Activated CD4-positive, alpha-beta T cell treated with anti-CD3 and anti-CD28 coated beads for 36 hours (primary cell): ENCODE measurements around the gene TMEM51. TPM values are rescaled to one million over a fixed set of nuclear protein-coding genes. Genes with fewer than 3 reads are reported as not detected.

Experiments used
- ATAC-seq: fragments of 200-7000 bp; cut with Tn5 transposase; one replicate; pipeline ENCODE4 v1.10.0; 2021; ENCODE audit warnings: mild to moderate bottlenecking, moderate library complexity
- CTCF ChIA-PET: fragments of 350-600 bp; sonication (Branson Sonifier 250); formaldehyde crosslinking; loops from one replicate; lab custom pipeline; 2021; ENCODE audit warnings: antibody characterized with exemption; lab: Charles Lee
- POLR2A ChIA-PET: fragments of 350-600 bp; sonication (Branson Sonifier 250); formaldehyde crosslinking; loops from one replicate; lab custom pipeline; 2021; ENCODE audit warnings: antibody characterized with exemption, inconsistent platforms; lab: Charles Lee
- DNase-seq: peaks from one replicate; pipeline ENCODE4 v3.0.0-alpha.2; 2020
- H3K27ac Mint-ChIP-seq: one replicate; pipeline ENCODE4 v1.8.0; 2021; ENCODE audit warnings: mixed read lengths
- H3K27me3 Mint-ChIP-seq: one replicate; pipeline ENCODE4 v1.8.0; 2021; ENCODE audit warnings: mixed read lengths
- H3K36me3 Mint-ChIP-seq: one replicate; pipeline ENCODE4 v1.8.0; 2021; ENCODE audit warnings: low read depth, mixed read lengths
- H3K4me1 Mint-ChIP-seq: one replicate; pipeline ENCODE4 v1.8.0; 2021; ENCODE audit warnings: mixed read lengths
- H3K4me3 Mint-ChIP-seq: one replicate; pipeline ENCODE4 v1.8.0; 2021; ENCODE audit warnings: mild to moderate bottlenecking, moderate library complexity, mixed read lengths
- H3K9me3 Mint-ChIP-seq: one replicate; pipeline ENCODE4 v1.8.0; 2021; ENCODE audit warnings: low read depth, mixed read lengths
- intact Hi-C, 2 experiments: fragments of 100-400 bp; cut with DNase I in 1 of 2; cut with micrococcal nuclease in 1 of 2; formaldehyde crosslinking; loops; one replicate each; pipeline versions ENCODE4 v1.14.2 to v1.15.1; 2022 to 2024; cut with DNase I, micrococcal nuclease
- total RNA-seq, 2 experiments: library from RNA; stranded (reverse); gene quantifications; one replicate each; pipeline ENCODE4 v1.2.3, GENCODE V29; 2021

TMEM51 gene
- total RNA-seq, 2 experiments from 2014 or later = 0.11 TPM; not detected in 1

DNA sequence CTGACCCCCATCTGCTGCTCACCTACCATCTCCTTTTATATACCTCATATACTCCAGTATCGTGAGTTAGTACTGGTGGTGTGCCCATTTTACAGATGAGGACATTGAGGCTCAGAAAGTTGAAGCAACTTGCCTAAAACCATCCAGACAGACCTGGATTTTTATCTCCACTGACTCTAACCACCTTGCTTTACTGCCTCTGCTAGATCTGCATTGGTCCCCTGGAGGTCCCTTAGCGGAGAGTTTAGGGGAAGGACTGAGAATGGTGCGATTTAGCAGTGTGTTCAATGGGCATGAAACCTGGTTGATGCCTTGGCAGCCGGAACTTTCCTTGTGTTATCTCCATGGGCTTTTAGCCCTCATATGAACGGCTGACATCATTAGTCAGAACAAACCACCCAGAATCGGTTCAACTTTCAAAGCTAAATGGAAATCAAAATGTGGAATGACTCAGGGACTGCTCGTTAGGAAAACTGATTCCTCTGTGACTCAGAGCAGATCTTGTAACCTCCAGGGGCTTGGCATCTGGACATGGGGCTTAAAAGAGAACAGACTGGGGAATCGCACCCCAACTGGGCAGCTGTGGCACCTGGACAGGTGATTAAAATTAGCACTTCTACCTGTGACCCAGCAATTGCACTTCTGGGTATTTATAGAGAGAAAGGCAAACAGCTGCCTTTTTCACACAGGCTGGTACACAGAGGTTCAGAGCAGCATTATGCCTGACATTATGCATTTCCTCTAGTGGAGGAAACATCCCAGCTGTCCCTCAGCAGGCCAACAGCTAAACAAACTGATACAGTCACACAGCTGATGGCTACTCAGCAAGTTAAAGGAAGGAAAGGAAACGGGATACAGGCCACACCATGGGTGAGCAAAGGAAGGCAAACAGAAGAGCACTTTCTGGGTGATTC is 25.3 kb downstream of the TMEM51 start:
- peak; percentile 30 for ATAC-seq
- CTCF ChIA-PET = interaction anchor here (0.6 kb wide), 1 partner anchor 74 kb away, joined by 4 read pairs; no protein-coding TSS in a partner anchor

DNA sequence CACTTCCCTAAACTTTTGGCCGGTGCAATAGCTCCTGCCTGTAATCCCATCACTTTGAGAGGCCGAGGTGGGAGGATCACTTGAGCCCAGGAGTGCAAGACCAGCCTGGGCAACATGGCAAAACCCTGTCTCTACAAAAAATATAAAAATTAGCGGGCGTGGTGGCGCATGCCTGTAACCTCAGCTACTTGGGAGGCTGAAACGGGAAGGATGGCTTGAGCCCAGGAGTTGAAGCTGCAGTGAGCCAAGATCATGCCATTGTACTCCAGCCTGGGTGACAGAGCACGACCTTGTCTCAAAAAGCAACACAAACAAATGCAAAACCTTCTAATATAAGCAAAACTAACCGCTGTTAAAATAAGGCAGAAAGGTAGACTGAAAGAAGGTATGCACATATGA is 25.9 kb downstream of the TMEM51 start:
- intact Hi-C loops = no loop called here
- H3K27ac Mint-ChIP-seq = no peak overlapping the region
- no peak overlapping the region for H3K4me3 Mint-ChIP-seq
- DNase-seq (no peak), ATAC-seq (no peak)
- H3K36me3 Mint-ChIP-seq = no peaks in the 10 kb centered on the region
- ChIA-PET CTCF (interaction anchor here (0.6 kb wide), 1 partner anchor 74 kb away, joined by 4 read pairs; no protein-coding TSS in a partner anchor), POLR2A (no interaction called here)
- peaks cover 4% of the 10 kb centered on the region for H3K9me3 Mint-ChIP-seq
- peaks cover 14% of the 10 kb centered on the region for H3K4me1 Mint-ChIP-seq
- peaks cover 39% of the 10 kb centered on the region for H3K27me3 Mint-ChIP-seq

More for the DNA sequence above, 25.3 kb downstream of the TMEM51 start:
- peaks cover 37% of the 10 kb centered on the region for H3K27me3 Mint-ChIP-seq
- peaks cover 20% of the 10 kb centered on the region for H3K4me1 Mint-ChIP-seq
- no peak for DNase-seq
- no peak overlapping the region for H3K27ac Mint-ChIP-seq
- H3K36me3 Mint-ChIP-seq = no peaks in the 10 kb centered on the region
- intact Hi-C loops = no loop called here
- H3K4me3 Mint-ChIP-seq = no peak overlapping the region
- H3K9me3 Mint-ChIP-seq = peaks cover 4% of the 10 kb centered on the region
- POLR2A ChIA-PET = no interaction called here

- Mint-ChIP-seq H3K9me3 (peaks cover 4% of the 10 kb centered on the region), H3K27ac (no peak overlapping the region), H3K4me3 (no peak overlapping the region), H3K36me3 (no peaks in the 10 kb centered on the region), H3K4me1 (peaks cover 9% of the 10 kb centered on the region), H3K27me3 (peaks cover 39% of the 10 kb centered on the region)
- no peak for DNase-seq
- intact Hi-C loops = no loop called here
- ChIA-PET POLR2A (no interaction called here), CTCF (interaction anchor here (1.0 kb wide), 1 partner anchor 9 kb away, joined by 4 read pairs; no protein-coding TSS in a partner anchor)
- no peak for ATAC-seq
These were observed 26.6 kb downstream of the TMEM51 start for GRCh38 chr1:15180189-15180588.

DNA sequence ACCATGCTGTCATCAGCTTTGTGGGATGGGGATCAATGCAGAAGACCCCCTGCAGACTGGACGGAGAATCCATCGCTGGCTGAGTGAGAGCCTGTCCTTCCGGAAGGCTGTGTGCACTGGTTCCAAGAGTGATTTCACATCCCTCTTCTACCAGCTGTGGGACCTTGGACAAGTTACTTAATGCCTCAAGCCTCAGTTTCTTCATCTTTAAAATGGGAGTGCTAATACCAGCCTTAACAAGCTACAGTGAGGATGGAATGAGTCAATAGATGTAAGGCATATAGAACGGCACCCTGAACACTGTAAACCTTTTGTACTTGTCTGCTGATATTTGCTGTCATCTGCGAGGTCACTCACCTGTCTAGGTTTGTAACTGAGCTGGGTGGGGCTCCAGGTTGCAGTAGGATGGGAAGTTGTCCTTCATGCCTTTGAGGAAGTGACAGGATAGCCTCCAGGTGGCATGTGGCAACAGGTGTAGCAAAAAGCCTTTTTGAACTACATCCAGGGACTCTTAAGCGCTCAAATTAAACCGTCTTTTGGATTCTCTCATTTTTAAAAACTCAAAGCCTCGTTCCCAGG is 27.5 kb downstream of the TMEM51 start:
- CTCF ChIA-PET = interaction anchor here (0.8 to 1.0 kb wide), 3 partner anchors 8 to 30 kb away, joined by 3 to 4 read pairs (median 3); no protein-coding TSS in a partner anchor
- Mint-ChIP-seq H3K36me3 (no peaks in the 10 kb centered on the region), H3K9me3 (no peaks in the 10 kb centered on the region), H3K27ac (no peak overlapping the region), H3K4me1 (peaks cover 2% of the 10 kb centered on the region), H3K27me3 (peaks cover 33% of the 10 kb centered on the region), H3K4me3 (no peak overlapping the region)
- intact Hi-C loops = no loop called here
- POLR2A ChIA-PET = no interaction called here
- ATAC-seq = no peak
- no peak for DNase-seq

GRCh38 chr1:15181564-15181963 is 28.0 kb downstream of the TMEM51 start:
- intact Hi-C loops = no loop called here
- ChIA-PET POLR2A (no interaction called here), CTCF (interaction anchor here (0.8 to 1.0 kb wide), 2 partner anchors 15 to 30 kb away, joined by 3 read pairs; no protein-coding TSS in a partner anchor)
- DNase-seq (no peak), ATAC-seq (no peak)
- no peaks in the 10 kb centered on the region for H3K36me3 Mint-ChIP-seq
- H3K9me3 Mint-ChIP-seq = no peaks in the 10 kb centered on the region
- H3K27me3 Mint-ChIP-seq = peaks cover 34% of the 10 kb centered on the region
- peaks cover 2% of the 10 kb centered on the region for H3K4me1 Mint-ChIP-seq
- H3K4me3 Mint-ChIP-seq = no peak overlapping the region
- no peak overlapping the region for H3K27ac Mint-ChIP-seq

- H3K27ac Mint-ChIP-seq = no peak overlapping the region
- ChIA-PET CTCF (no interaction called here), POLR2A (no interaction called here)
- H3K27me3 Mint-ChIP-seq = peaks cover 17% of the 10 kb centered on the region
- no peaks in the 10 kb centered on the region for H3K4me1 Mint-ChIP-seq
- no peak overlapping the region for H3K4me3 Mint-ChIP-seq
- no peak for DNase-seq
- no peaks in the 10 kb centered on the region for H3K36me3 Mint-ChIP-seq
- intact Hi-C loops = no loop called here
- ATAC-seq = no peak
- no peaks in the 10 kb centered on the region for H3K9me3 Mint-ChIP-seq
These were observed 31.1 kb downstream of the TMEM51 start for GRCh38 chr1:15184436-15185241.

DNA sequence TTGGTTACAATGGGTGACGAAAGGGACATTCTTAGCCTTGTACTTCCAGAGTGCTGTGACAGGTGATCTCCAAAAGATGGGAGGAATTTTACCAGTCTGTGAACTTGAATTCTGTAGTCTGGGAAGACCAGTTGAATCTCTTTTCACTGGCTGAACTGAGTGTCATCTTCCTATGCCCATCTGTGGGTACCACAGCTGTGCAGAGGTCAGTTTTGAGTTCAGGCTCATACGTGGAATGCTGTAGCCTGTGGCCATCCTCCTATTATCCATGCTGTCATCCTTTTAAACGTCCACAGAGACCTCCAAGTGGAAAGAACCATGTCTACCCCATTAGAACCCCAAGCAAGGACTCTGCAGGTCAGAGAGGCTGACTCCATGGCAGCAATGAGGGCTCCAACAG is 32.1 kb downstream of the TMEM51 start:
- DNase-seq (no peak), ATAC-seq (no peak)
- peaks cover 17% of the 10 kb centered on the region for H3K27me3 Mint-ChIP-seq
- POLR2A ChIA-PET = no interaction called here
- no peaks in the 10 kb centered on the region for H3K36me3 Mint-ChIP-seq
- H3K4me1 Mint-ChIP-seq = no peaks in the 10 kb centered on the region
- CTCF ChIA-PET = no interaction called here
- no peaks in the 10 kb centered on the region for H3K9me3 Mint-ChIP-seq
- no peak overlapping the region for H3K4me3 Mint-ChIP-seq
- intact Hi-C loops = no loop called here
- no peak overlapping the region for H3K27ac Mint-ChIP-seq

DNA sequence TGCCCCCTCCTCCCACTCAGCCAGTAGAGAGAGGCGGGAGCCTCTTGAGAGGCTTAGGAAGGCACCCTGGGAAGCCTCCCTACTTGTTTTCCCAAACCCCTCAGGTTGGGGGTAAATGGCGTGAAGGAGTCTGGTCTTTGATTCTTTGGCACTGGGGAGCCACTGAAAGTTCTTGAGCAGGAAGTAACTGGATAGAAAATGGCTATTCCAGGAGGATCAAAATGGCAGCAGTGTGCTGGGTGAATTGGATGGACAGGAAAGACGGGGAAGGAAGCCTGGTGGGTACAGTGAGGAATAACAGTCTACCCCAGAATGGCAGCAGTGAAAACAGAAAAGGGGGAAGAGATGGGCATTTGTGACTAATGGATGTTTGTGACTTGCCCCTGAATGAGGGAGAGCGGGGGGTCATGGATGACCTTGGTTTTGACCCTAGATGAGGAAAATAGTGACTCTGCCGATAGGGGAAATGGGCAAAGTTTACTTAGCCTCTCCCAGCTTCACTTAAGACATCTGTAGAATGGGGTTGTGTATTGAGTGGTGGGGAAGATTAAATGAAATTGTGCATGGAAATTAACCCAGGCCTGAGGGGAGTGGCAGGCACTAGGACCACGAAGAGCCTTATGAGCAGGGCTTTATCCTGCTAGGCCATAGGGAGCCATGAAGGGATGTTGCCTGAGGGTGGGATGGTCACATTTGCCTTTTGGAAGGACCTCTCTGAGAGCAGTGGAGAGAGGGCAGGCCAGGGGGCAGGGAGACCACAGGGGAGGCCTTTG is 32.7 kb downstream of the TMEM51 start:
- H3K36me3 Mint-ChIP-seq = no peaks in the 10 kb centered on the region
- peaks cover 17% of the 10 kb centered on the region for H3K27me3 Mint-ChIP-seq
- intact Hi-C loops = no loop called here
- no peak overlapping the region for H3K27ac Mint-ChIP-seq
- DNase-seq (no peak), ATAC-seq (no peak)
- ChIA-PET POLR2A (no interaction called here), CTCF (no interaction called here)
- no peak overlapping the region for H3K4me3 Mint-ChIP-seq
- no peaks in the 10 kb centered on the region for H3K4me1 Mint-ChIP-seq
- H3K9me3 Mint-ChIP-seq = no peaks in the 10 kb centered on the region

GRCh38 chr1:15186846-15187151 is 33.3 kb downstream of the TMEM51 start:
- peaks cover 17% of the 10 kb centered on the region for H3K27me3 Mint-ChIP-seq
- no peak for ATAC-seq

GRCh38 chr1:15187175-15188129 is 33.9 kb downstream of the TMEM51 start:
- ATAC-seq (no peak), DNase-seq (no peak)
- Mint-ChIP-seq H3K36me3 (no peaks in the 10 kb centered on the region), H3K4me1 (no peaks in the 10 kb centered on the region), H3K9me3 (no peaks in the 10 kb centered on the region), H3K27me3 (peaks cover 16% of the 10 kb centered on the region), H3K27ac (no peak overlapping the region), H3K4me3 (no peak overlapping the region)
- ChIA-PET POLR2A (no interaction called here), CTCF (interaction anchor here (0.5 kb wide), 1 partner anchor 13 kb away, joined by 4 read pairs; no protein-coding TSS in a partner anchor)
- intact Hi-C loops = no loop called here

More at GRCh38 chr1:15186846-15187151, 33.3 kb downstream of the TMEM51 start:
- H3K9me3 Mint-ChIP-seq = no peaks in the 10 kb centered on the region
- no peak overlapping the region for H3K27ac Mint-ChIP-seq
- intact Hi-C loops = no loop called here
- DNase-seq = no peak
- ChIA-PET CTCF (no interaction called here), POLR2A (no interaction called here)
- H3K4me3 Mint-ChIP-seq = no peak overlapping the region
- H3K36me3 Mint-ChIP-seq = no peaks in the 10 kb centered on the region
- H3K4me1 Mint-ChIP-seq = no peaks in the 10 kb centered on the region
